Nephron (organoid): ENCODE results near the gene KLF15.

ENCODE experiments used
- H3K27ac Mint-ChIP-seq, 3 experiments: 2 replicates each; pipeline ENCODE4 v1.8.0; 2020; ENCODE audit warnings: mixed read lengths in 3 of 3, mild to moderate bottlenecking in 2 of 3, moderate library complexity in 1 of 3
- H3K27me3 Mint-ChIP-seq: 2 replicates; pipeline ENCODE4 v1.8.0; 2021; ENCODE audit warnings: low read depth, mild to moderate bottlenecking, moderate library complexity, mixed read lengths
- H3K36me3 Mint-ChIP-seq: 2 replicates; pipeline ENCODE4 v1.8.0; 2020; ENCODE audit warnings: low read depth, mixed read lengths
- H3K4me1 Mint-ChIP-seq: 2 replicates; pipeline ENCODE4 v1.8.0; 2020; ENCODE audit warnings: mixed read lengths
- H3K4me3 Mint-ChIP-seq, 3 experiments: 2 replicates each; pipeline ENCODE4 v1.8.0; 2020; ENCODE audit warnings: mild to moderate bottlenecking in 3 of 3, mixed read lengths in 3 of 3, moderate library complexity in 2 of 3
- H3K9me3 Mint-ChIP-seq: 2 replicates; pipeline ENCODE4 v1.8.0; 2020; ENCODE audit warnings: mixed read lengths
- CTCF ChIP-seq, 3 experiments: fragments of 200-600 bp; sonication (generic); IDR thresholded peaks; one replicate each; pipeline ENCODE4 v1.5.0; 2021; ENCODE audit warnings: antibody characterized with exemption in 3 of 3; ENCODE audit not compliant: unreplicated experiment in 3 of 3

The KLF15 gene

DNA sequence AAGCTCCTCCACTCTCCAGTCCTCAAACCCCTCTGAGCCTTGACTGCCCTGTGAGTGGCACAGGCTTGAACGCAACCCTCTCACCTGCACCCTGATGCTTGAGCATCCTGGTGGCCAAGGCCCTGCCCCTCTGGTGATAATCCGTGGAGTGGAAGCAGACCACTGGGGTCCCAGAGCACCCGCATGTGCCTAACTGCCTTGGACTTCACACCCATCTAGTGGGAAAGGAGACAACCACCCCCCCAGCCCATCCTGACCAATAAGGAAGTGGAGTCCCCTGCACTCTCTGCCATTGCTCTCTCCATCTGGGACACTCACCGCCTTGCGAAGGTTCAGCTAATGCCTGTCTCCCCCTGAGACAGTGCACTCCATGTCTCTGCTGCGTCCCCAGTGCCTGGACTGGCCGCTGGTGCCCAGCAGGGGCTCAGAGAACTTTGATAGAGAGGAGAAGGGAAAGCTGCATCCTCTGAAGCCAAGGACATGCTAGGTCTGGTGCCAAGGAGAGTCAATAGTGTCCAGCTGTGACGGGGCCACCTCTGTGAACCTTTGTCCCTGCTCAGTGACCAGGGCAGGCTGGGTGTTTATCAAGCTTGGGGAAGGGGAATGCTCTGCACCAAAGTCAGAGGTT lies 3.4 kb downstream of the KLF15 start:
- H3K27ac Mint-ChIP-seq, result no peak overlapping the region
- H3K4me1 Mint-ChIP-seq, result peaks cover 6% of the 10 kb centered on the region
- H3K27me3 Mint-ChIP-seq, result peaks cover 18% of the 10 kb centered on the region

DNA sequence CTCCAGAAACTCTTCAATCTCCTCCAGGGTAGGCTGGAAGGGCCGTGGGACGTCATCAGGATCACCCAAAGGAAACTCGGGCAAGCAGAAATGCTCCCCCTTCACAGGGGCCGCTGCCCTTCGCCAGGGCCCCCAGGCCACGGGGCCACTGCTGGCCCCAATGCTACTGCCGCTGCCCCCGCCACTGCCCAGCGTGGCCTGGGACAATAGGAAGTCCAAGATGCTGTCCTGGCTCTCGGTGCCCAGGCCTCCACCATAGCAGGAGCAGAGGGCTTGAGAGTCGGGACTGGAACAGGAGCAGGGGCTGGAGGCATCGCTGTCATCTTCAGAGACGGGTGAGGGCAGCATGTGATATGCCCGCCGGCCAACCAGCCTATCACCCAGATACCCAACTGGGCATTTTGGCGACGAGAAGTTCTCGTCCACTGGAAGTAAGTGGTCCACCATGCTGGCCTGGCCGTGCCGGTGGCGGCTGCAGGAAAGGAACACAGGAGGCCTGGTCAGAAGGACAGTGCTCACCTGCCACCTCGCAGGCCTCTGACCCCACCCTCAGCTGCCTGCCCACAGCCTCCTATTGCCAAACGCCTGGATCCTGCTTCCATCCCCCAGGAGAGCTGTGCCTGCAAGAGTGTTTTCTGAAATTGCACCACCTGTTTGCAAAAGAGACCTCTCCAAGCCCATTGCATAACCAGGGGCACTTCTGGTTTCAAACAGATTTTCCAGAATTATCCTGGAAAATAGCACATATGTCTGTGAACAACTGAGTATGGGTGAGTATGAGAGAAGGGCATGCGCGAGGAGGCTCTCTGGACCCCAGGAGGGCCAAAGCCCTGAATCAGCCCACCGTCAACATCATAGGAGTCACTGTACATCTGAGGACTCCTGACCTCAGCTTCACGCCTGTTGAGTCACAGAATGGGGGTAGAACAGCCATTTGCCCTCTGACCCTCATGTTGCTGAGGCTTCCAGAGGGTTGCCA lies 4.4 kb downstream of the KLF15 start:
- Mint-ChIP-seq H3K9me3 (no peaks in the 10 kb centered on the region), H3K27me3 (peaks cover 8% of the 10 kb centered on the region)

More for the DNA sequence above, 3.4 kb downstream of the KLF15 start:
- H3K9me3 Mint-ChIP-seq, result no peaks in the 10 kb centered on the region
- no peaks in the 10 kb centered on the region for H3K36me3 Mint-ChIP-seq
- TF ChIP-seq CTCF (IDR thresholded peaks at IDR 0.05; ENCODE audit: unreplicated experiment in 3 of 3), result no peak
- H3K4me3 Mint-ChIP-seq, result peak overlapping the region in 1 of 3 experiments; percentile 0

GRCh38 chr3:126351771-126352475 lies 5.3 kb downstream of the KLF15 start:
- TF ChIP-seq CTCF (IDR thresholded peaks at IDR 0.05; ENCODE audit: unreplicated experiment in 3 of 3), result no peak
- H3K9me3 Mint-ChIP-seq, result no peaks in the 10 kb centered on the region
- H3K4me3 Mint-ChIP-seq, result no peak overlapping the region
- H3K4me1 Mint-ChIP-seq, result peaks cover 6% of the 10 kb centered on the region
- H3K27ac Mint-ChIP-seq, result no peak overlapping the region
- peaks cover 8% of the 10 kb centered on the region for H3K27me3 Mint-ChIP-seq
- H3K36me3 Mint-ChIP-seq, result no peaks in the 10 kb centered on the region

More for the DNA sequence above, 4.4 kb downstream of the KLF15 start:
- no peak overlapping the region for H3K4me3 Mint-ChIP-seq
- peaks cover 6% of the 10 kb centered on the region for H3K4me1 Mint-ChIP-seq
- no peak overlapping the region for H3K27ac Mint-ChIP-seq
- no peaks in the 10 kb centered on the region for H3K36me3 Mint-ChIP-seq
- no peak for TF ChIP-seq CTCF (IDR thresholded peaks at IDR 0.05; ENCODE audit: unreplicated experiment in 3 of 3)

- H3K27ac Mint-ChIP-seq, result no peak overlapping the region
- H3K4me1 Mint-ChIP-seq, result peaks cover 6% of the 10 kb centered on the region
- H3K27me3 Mint-ChIP-seq, result peaks cover 6% of the 10 kb centered on the region
- no peak for TF ChIP-seq CTCF (IDR thresholded peaks at IDR 0.05; ENCODE audit: unreplicated experiment in 3 of 3)
- no peak overlapping the region for H3K4me3 Mint-ChIP-seq
- no peaks in the 10 kb centered on the region for H3K9me3 Mint-ChIP-seq
- H3K36me3 Mint-ChIP-seq, result no peaks in the 10 kb centered on the region
These were observed 6.0 kb downstream of the KLF15 start for GRCh38 chr3:126351086-126351770.

DNA sequence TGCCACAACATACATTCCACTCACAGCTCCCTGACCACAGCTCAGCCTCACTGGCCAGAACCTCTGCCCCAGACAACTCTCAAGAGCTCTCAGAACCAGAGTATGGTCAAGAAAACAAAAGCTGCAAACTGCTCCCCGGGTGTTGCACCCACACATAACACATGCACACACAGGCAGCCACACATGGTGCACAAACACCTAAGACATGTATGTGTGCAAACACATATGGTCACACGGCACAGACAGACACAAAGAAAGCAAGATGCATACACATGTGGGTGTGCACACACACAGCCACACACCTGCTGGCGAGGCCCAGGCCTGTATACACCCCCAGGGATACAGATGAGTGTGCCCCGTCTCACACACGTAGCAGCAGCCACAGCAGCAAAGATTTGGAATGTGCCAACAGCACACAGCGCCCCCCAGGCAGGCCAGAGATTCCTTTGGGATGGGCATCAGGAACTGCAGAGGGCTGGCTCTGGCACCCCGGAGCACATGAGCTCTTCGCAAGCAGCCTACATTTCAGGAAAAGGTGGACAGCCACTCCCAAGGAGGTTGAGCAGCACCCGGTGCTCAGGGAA lies 6.6 kb downstream of the KLF15 start:
- H3K4me1 Mint-ChIP-seq, result peaks cover 4% of the 10 kb centered on the region
- no peak overlapping the region for H3K27ac Mint-ChIP-seq
- no peaks in the 10 kb centered on the region for H3K36me3 Mint-ChIP-seq
- H3K9me3 Mint-ChIP-seq, result no peaks in the 10 kb centered on the region
- TF ChIP-seq CTCF (IDR thresholded peaks at IDR 0.05; ENCODE audit: unreplicated experiment in 3 of 3), result no peak
- peaks cover 5% of the 10 kb centered on the region for H3K27me3 Mint-ChIP-seq
- H3K4me3 Mint-ChIP-seq, result no peak overlapping the region
